Mesothelial cell of epicardium (in vitro differentiated cells): Measurements from ENCODE around the gene SCAI. TPM values are rescaled to one million over a fixed set of nuclear protein-coding genes. Genes with fewer than 3 reads are reported as not detected.

ENCODE experiments used
- DNase-seq, 2 experiments: peaks; one replicate each; pipeline ENCODE4 v3.0.0; 2021; ENCODE audit warnings: low spot score in 2 of 2; ENCODE audit not compliant: unreplicated experiment in 2 of 2
- H3K27ac Mint-ChIP-seq: 2 replicates; pipeline ENCODE4 v1.8.0; 2021; ENCODE audit warnings: mixed read lengths
- H3K27me3 Mint-ChIP-seq: 2 replicates; pipeline ENCODE4 v1.8.0; 2021; ENCODE audit warnings: low read depth, mixed read lengths
- H3K36me3 Mint-ChIP-seq: 2 replicates; pipeline ENCODE4 v1.8.0; 2021; ENCODE audit warnings: mixed read lengths
- H3K4me1 Mint-ChIP-seq: 2 replicates; pipeline ENCODE4 v1.8.0; 2021; ENCODE audit warnings: mixed read lengths
- H3K4me3 Mint-ChIP-seq: 2 replicates; pipeline ENCODE4 v1.8.0; 2021; ENCODE audit warnings: mild to moderate bottlenecking, moderate library complexity, mixed read lengths
- H3K9me3 Mint-ChIP-seq: 2 replicates; pipeline ENCODE4 v1.8.0; 2021; ENCODE audit warnings: mixed read lengths
- total RNA-seq: library from RNA; stranded (reverse); gene quantifications from 3 replicates; pipeline ENCODE4 v1.2.1, GENCODE V29; 2021
- TF ChIP-seq, protein P1 (sequence below): fragments of 200-600 bp; sonication (generic); IDR thresholded peaks from one replicate; pipeline ENCODE4 v1.5.0; 2021; ENCODE audit warnings: antibody characterized with exemption; ENCODE audit not compliant: unreplicated experiment

The SCAI gene
- total RNA-seq, 1 donor from 2014 or later, result 22.7 TPM

DNA sequence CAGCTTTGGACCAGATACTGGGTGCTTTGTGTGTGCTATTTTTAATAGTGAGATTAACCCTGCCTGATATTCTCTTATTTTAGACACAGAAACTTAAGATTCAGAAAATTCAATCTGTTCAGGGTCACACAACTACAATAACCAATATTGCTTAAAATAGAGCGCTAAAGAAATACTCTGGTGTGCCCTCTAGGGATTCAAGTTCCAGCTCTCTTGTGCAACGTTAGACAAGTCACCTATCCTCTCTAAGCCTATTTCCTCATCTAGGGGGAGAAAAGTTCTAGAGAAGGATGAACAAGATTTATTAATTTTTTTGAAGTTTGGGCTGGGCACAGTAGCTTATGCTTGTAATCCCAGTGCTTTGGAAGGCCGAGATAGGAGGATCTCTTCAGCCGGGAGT, 2.1 kb upstream of the SCAI start:
- Mint-ChIP-seq H3K27ac (no peak overlapping the region), H3K4me3 (no peak overlapping the region), H3K36me3 (peaks cover 2% of the 10 kb centered on the region), H3K9me3 (no peaks in the 10 kb centered on the region), H3K27me3 (no peaks in the 10 kb centered on the region), H3K4me1 (peaks cover 18% of the 10 kb centered on the region)
- TF ChIP-seq, protein P1, sequence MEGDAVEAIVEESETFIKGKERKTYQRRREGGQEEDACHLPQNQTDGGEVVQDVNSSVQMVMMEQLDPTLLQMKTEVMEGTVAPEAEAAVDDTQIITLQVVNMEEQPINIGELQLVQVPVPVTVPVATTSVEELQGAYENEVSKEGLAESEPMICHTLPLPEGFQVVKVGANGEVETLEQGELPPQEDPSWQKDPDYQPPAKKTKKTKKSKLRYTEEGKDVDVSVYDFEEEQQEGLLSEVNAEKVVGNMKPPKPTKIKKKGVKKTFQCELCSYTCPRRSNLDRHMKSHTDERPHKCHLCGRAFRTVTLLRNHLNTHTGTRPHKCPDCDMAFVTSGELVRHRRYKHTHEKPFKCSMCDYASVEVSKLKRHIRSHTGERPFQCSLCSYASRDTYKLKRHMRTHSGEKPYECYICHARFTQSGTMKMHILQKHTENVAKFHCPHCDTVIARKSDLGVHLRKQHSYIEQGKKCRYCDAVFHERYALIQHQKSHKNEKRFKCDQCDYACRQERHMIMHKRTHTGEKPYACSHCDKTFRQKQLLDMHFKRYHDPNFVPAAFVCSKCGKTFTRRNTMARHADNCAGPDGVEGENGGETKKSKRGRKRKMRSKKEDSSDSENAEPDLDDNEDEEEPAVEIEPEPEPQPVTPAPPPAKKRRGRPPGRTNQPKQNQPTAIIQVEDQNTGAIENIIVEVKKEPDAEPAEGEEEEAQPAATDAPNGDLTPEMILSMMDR, result no peak
- DNase-seq, result no peak

DNA sequence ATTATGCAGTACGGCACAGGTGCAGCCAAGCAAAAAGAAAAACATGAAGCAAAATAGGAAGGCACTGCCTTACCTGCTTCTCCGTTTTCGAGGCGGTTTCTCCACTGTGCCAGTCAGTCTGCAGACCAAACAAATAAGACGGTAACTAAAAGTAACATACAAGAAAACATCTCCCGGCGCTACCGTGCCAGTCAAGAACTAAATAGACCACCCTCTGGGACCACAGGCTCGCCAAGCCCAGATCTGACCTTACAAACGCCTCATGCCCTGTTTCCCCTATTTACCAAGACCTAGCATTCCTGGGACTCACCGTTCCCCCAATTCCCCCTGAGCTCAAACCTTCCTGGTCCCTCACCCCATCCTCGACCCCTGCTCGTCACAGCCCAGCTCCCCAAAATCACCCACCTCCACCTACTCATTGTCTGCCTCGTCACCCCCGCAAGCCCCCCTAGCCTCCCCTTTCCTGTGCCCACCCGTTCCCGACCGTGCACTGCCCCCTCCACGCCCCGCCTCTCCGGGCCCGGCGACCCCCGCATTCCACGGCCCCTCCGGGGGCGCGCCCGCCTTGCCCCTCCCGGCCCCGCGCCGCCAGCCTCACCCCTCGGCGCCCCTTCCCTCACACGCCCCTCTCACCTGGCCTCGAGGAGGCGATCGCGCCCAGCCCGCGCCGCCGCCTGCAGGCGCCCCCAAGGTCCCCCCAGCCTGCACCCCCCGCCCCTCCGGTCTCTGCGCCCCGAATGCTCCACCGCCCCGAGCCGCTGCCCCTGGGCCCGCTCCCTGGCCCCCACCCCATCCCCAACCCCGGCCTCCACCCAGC, 560 bp downstream of the SCAI start:
- Mint-ChIP-seq H3K27ac (peak overlapping the region; percentile 92), H3K4me1 (peaks cover 23% of the 10 kb centered on the region), H3K36me3 (peaks cover 9% of the 10 kb centered on the region), H3K4me3 (peak overlapping the region; percentile 93), H3K27me3 (no peaks in the 10 kb centered on the region), H3K9me3 (no peaks in the 10 kb centered on the region)
- DNase-seq, result peak in 1 of 2 experiments; percentile 27
- TF ChIP-seq, protein P1, result no peak

DNA sequence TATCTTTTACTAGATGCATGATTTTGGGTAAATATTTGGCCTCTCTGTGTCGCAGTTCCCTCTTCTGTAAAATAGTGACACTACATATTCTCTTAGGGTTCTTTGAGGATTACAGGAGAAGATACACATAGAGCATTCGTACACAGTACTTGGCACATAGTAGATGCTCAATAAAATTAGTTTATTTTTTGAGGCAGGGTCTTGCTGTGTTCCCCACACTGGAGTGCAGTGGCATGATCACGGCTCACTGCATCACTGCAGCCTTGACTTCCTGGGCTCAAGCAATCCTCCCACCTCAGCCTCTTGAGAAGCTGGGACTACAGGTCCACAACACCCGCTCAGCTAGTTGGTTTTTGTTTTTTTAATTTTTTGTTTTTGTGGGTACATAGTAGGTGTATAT, 1.6 kb downstream of the SCAI start:
- Mint-ChIP-seq H3K27me3 (no peaks in the 10 kb centered on the region), H3K9me3 (no peaks in the 10 kb centered on the region), H3K27ac (no peak overlapping the region), H3K4me1 (peaks cover 20% of the 10 kb centered on the region), H3K36me3 (peaks cover 9% of the 10 kb centered on the region), H3K4me3 (peak overlapping the region; percentile 93)
- no peak for DNase-seq
- TF ChIP-seq, protein P1, result no peak

DNA sequence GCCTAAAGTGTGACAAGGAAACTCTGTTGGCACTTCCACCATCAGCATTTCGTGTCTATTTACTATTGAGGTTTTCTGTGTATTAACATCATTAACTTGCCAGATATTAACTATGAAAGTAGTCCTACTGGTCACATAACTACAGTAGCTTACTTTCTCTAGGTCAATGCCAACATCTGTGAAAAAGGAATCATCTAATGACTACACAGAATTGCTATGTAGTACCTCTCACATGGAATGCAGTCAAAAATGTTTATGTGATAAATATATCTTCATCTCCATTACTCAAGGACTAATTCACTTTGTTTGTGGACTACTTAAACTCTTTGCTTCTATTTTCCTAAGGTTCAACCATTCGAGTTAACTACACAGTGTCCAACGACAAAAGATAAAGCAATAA, 2.1 kb downstream of the SCAI start:
- H3K4me3 Mint-ChIP-seq, result peak overlapping the region; percentile 93
- H3K27ac Mint-ChIP-seq, result no peak overlapping the region
- peaks cover 20% of the 10 kb centered on the region for H3K4me1 Mint-ChIP-seq
- no peak for DNase-seq
- H3K9me3 Mint-ChIP-seq, result no peaks in the 10 kb centered on the region
- H3K36me3 Mint-ChIP-seq, result peaks cover 9% of the 10 kb centered on the region
- TF ChIP-seq, protein P1, result no peak
- H3K27me3 Mint-ChIP-seq, result no peaks in the 10 kb centered on the region

DNA sequence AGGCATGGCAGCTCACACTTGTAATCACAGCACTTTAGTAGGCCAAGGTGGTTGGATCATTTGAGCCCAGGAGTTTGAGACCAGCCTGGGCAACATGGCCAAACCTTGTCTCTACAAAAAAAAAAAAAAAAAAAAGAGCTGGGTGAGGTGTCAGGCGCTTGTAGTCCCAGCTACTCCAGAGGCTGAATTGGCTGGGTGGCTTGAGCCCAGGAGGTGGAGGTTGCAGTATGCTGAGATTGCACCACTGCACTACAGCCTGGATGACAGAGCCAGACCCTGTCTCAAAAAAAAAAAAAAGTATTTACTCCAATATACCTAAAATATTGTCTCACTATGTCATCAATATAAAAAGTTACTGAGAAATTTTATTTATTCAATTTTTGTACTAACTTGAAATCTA, 2.8 kb downstream of the SCAI start:
- Mint-ChIP-seq H3K27me3 (no peaks in the 10 kb centered on the region), H3K36me3 (peaks cover 9% of the 10 kb centered on the region), H3K4me1 (peaks cover 20% of the 10 kb centered on the region), H3K4me3 (no peak overlapping the region), H3K27ac (no peak overlapping the region), H3K9me3 (no peaks in the 10 kb centered on the region)
- TF ChIP-seq, protein P1, result no peak
- no peak for DNase-seq
